Mucosa of gallbladder (tissue), 1 donor: ENCODE results near the gene RIMBP3C. TPM values are rescaled to one million over a fixed set of nuclear protein-coding genes. Genes with fewer than 3 reads are reported as not detected.
"Not testable (repeated sequence)": the region's sequence is repeated elsewhere in the genome, so short reads cannot be mapped to it uniquely, and the experiment has no call there.

Source experiments
- DNase-seq: peaks from one replicate; pipeline ENCODE4 v3.0.0-alpha.2; 2020; ENCODE audit warnings: low spot score
- total RNA-seq: library from RNA; stranded (reverse); gene quantifications from one replicate; pipeline ENCODE4 v1.2.1, GENCODE V29; 2021
- donor health status: DM: no; HTN: no; CAD: no.

The RIMBP3C gene
- total RNA-seq, 1 donor from 2014 or later: 0.26 TPM

DNA sequence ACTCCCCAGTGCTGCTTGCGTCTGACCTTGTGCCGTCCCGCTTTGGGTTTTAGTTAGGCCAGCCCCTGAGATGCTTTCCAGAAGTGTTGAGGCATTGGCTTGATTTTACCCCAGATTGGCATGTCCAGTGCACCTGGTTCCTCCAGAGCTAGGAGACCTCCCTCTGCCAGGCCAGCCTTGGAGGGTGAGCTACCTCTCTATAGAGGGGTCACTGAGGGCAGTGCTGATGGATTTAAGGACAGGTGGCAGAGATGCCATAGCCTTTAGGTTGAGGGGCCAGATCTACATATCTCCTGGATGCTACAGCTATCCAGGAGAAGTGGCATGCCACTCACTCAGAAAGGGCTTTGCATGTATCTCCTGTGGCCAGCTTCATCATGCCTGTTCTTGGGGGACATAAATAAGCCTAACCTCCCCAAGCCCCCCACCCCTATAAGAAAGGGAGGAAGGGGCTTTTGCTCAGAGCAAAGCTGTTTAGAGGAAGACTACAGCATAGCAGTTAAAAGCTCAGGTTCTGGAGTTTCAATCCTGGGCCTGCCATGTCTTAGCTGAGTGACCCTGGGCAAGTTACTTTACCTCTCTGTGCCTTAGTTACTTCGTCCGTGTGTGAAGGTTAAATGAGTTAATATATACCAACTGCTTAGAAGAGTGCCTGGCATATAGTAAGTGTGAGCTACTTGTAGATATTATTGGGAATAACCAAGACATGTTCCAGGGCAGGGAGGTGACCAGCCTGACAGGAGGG is 22.7 kb upstream of the RIMBP3C start:
- no peak for DNase-seq

DNA sequence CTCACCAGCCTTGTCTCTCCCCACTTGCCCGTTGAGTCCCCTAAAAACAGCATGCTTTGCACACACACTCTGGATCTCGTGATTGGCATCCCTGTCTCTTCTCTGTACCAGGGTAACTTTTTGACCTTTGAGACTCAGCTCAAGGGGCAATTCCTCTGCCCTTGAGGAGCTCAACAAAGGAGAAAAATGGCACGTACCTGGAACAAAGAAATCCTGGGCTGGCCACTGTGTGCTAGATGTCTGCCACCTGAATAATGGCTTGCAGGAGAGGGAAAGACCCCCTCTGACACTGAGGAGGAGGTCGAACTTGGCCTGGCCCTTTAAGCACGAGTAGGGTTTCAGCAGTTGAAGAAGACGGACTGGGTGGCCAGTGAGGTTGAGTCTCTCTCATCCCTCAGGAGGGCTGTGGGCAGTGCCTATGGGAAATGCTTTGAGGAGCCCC is 22.1 kb upstream of the RIMBP3C start:
- DNase-seq: no peak

DNA sequence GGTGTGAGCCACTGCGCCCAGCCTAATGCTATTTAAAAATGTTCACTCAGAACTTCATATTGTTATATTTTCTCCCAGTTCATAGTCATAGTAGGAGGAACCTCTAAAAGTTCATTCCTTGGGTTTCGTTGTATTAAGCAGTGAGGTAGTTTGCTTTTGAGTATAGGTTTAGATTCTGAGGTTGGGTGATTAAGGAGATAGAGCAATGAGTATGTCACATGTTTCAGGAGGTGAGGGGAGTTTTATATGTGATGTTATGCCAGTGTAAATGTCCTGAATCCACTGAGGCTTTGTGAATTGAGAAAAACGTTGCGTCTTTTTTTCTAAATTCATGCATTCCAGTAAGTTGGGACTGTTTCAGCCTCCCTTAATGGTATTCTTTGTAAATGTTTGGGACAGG is 20.4 kb upstream of the RIMBP3C start:
- no peak for DNase-seq

DNA sequence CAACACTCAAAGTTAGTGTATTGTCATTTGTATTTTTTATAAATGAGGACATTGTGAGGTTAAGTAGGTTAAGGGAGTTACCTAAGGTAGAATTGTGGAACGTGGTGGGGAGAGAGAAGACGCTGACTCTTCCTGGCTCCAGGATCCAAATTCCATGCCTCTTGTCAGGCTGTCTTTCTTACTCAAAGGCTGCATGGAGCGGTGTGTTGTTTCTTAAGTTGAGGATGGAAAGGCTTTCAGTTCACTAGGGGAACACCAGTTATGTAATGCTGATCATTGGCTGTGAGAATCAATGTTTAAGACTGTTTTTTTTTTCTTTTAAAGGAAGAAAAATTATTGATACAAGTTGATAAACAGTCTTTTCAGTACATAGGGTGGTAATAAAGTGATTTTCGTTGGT is 19.1 kb upstream of the RIMBP3C start:
- DNase-seq: no peak

DNA sequence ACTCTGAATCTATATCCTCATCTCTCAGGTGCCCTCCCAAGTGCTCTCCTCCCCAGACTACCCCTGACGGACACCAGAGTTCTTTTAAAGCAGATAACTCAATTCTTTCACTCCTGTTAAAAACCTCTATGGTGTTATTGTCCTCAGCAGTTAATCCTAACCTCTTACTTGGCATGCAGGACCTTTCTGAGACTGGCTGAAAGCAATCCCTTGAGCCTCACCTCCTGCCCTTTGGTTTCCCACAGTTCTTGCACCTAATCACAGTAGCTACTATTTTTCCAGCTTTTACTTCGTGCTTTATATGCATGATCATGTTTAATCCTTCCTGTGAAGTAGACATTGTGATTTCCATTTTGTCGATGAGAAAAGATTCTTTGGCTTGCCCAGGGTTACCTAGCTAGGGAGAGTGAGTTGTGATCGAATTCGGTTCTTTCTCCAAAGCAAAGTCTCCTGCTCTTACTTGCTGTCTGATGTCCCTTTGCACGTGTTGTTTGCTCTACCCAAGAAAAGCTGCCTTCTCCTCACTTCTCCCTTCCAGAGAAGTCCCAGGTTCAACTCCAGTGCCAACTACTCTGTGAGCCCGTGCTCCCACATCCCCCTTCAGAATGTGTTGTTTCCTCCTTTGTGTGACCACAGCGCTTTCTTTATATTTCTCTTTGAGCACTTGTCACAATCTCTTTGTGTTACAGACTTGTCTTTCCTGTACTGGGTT is 18.4 kb upstream of the RIMBP3C start:
- DNase-seq: no peak

DNA sequence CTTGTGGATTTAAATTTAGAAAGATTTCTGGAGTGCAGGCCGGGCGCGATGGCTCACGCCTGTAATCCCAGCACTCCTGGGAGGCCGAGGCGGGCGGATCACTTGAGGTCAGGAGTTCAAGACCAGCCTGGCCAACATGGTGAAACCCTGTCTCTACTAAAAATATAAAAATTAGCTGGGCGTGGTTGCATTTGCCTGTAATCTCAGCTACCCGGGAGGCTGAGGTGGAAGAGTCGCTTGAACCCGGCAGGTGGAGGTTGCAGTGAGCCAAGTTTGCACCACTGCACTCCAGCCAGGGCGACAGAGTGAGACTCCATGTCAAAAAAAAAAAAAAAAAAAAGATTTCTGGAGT is 17.8 kb upstream of the RIMBP3C start:
- DNase-seq: not testable (repeated sequence)

DNA sequence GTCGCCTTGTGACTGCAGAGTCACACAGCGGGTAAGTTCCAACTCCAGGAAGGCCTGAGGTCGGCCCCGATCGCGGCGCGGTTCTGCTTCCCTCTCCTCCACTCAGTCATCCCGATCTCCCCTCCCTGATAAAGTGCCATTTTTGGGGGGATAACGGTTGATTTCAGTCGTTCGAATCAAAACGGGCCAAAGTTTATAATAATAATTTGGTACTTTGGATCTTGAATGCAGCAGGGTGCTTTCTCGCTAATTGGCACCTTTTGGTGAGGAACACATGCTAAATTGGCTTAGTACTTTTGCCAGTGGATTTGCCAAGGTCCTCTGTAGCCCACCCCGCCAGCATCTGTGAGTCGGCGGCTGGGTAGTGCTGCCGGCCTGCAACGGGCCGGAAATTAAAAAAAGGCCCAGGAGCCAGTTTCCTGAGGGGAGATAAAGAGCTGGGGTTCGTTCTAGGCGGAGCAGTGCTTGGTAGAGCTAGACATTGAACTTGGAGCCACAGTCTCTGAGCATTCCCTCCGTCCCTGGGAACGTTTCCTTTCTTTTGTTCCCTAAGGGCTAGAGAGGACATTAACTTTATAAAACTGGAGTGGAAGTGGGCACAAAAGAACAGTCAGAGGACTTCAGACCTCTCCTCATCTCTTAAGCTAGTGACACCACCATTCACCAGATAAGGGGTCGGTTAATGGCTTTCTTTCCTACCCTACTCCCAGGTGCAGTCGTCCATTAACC is 17.2 kb upstream of the RIMBP3C start:
- no peak for DNase-seq

DNA sequence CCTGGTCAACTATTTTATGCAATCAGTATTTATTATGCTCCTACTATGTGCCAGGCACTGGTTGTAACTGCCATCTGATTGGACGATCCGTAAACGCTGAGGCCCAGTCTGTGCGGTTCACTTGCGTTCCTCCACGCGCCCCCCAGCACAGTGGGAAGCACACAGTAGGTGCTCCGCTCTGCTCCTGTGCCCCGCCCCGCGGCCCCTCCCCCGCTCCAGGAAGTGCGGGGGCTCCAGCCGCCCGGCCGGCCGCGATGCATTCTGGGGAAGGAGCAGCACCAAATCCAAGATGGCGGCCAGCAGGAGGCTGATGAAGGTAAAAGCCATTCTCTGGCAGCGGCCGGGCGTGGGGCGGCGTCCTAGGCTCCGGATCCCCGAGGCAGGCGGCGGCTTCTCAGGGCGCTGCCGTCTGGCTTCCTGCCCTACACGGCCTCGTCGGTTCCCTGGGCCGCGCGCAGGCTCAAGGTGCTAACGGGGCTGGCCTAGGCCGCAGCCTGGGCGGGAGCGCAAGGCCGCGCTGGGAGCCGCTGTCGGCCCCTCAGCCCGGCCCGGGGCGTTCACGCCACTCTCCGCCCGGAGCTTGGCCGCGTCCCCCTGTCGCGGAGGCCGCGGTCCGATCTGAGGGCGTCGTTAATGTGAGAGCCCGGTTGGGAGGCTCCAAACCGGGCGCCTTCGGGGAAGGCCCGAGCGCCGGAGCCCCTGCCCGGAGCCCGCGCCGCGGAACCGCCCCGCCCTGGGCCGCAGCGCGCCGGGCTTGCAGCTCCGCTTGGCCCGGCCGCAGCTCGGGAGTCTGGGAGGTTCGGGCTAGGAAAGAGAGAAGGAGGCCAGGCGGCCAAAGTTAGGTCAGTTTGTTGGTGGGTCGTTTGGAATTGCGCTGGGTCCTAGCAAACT is 16.4 kb upstream of the RIMBP3C start, which contains the start of gene UBE2L3:
UBE2L3 (plus strand) TSS at position 259 of the 891 bp plus-strand sequence; CDS start at position 290, 31 bp downstream.
- peak; percentile 81 for DNase-seq

DNA sequence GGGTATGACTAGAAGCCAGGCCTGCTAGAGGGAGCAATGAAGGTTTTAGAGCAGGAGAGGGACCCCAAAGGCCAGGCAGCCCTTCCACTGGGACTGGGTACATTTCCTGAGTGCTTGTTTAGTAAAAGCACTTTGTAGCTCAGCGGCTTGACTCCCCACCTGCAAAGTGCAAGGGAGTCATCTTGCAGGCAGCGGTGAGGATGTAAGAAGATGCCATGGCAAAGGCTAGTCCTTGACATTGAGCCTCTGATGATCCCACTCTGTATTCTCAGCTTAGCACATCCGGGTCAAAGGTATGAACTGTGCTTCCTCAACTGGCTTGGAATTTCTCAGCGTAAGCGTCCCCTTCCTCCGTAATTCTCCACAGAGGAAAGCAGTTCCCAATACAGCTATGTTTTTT is 13.2 kb upstream of the RIMBP3C start:
- no peak for DNase-seq

DNA sequence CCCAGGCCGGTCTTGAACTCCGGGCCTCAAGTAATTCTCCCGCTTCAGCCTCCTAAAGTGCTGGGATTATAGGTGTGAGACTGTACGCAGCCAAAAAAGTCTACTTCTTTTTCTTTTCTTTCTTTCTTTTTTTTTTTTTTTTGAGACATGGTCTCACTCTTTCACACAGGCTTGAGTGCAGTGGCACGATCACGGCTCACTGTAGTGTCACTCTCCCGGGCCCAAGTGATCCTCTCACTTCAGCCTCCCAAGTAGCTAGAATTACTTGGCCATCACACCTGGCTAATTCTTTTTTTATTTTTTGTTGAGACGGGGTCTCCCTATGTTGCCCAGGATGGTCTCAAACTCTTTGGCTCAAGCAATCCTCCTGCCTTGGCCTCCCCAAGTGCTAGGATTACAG is 12.7 kb upstream of the RIMBP3C start:
- no peak for DNase-seq

DNA sequence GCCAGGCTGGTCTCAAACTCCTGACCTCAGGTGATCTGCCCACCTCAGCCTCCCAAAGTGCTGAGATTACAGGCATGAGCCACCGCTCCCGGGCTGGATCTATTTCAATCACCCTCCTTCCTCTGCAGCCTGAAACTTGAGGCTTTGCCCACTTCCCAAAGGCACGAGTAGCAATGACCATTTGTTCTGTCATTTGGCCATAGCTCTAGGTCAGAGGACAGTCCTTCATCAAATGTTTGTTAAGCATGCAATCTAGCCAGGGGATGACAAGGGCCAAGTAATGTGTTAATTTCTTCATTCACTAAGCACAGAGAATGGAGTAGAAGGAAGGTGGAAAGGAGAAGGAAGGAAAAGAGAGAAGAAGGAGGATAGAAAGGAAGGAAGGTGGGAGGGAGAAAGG is 9.4 kb upstream of the RIMBP3C start:
- DNase-seq: not testable (repeated sequence)

DNA sequence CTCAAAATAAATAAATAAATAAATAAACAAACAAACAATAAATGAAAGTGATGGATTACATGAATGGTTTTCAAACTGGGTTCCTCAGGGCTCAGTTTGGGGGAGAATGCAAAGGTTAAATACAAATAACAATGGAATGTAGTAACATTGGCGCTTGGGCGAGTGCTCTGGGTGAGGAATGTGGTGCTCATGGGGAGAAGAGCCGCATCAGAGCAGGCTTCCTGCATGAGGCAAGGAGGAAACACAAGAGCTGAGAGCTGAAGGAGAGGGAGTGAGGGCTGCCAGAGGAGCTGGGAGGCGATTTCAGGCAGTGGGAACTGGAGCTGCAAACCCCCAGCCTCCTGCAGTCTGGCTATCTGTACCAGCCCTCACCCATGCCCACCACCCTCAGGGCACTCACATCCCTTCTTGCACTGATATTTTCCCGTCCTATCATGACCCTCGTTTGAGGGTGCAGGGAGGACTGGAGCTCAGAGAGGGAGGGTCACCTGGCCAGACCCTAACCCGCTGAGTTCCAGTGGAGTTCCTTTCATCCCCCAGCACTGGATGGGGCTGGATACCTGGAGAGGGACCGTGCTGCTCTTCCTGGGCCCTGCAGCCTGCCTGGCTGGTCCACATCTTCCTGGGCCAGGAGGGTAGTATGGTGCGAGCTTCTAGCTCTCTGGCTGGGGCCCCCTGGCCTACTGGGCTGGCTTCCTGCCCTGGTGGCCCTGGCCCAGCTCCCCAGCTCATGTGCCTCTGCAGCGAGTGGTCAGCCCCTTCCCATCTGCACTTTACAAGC is 8.3 kb upstream of the RIMBP3C start:
- DNase-seq: not testable (repeated sequence)

DNA sequence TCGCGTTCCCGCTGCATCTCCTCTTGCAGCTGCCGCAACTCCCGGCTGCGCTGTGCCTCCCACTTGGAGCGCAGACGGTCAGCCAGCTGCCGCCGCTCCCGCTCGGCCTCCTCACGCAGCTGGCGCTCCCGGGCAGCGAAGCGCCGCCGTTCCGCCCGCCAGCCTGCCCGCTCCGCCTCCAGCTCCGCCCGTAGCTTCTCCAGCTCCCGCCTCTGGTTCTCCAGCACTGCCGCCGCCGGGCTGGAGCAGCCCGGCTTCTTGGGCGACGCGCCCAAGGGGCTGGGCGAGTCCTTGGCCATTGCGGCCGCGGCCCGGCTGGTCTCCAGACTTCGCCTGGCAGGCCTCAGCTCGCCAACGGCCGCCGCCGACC is 598 bp downstream of the RIMBP3C start:
- not testable (repeated sequence) for DNase-seq

DNA sequence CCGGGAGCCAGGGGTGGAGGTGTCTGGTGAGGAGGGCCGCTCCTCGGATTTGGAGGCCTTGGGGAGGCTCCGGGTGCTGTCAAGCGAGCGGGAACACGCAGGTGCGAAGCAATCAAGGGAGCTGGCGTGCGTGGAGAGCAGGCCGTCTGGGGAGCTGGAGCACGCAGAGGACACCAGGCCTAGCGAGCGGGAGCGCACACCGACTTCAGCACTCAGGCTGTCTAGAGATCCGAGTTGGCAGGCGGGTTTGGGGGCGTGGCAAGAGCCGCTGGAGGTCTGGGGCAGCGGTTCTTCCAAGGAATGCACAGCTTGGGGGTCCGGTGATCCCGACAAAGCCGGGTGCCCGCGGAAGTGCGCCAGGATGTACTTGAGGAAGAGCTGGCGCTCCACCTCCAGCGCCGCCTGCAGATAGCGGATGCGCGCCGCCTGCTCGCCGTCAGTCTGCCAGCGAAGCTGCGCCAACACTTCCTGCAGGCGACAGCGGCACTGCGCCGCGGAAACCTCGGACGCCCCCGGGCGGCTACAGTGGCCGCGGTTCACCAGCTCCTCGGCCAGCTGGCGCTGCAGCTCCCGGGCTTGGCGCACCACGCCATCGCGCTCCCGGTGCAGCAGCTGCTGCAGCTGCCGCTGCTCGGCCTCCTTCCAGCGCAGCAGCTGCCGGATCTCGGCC is 1.1 kb downstream of the RIMBP3C start:
- not testable (repeated sequence) for DNase-seq

DNA sequence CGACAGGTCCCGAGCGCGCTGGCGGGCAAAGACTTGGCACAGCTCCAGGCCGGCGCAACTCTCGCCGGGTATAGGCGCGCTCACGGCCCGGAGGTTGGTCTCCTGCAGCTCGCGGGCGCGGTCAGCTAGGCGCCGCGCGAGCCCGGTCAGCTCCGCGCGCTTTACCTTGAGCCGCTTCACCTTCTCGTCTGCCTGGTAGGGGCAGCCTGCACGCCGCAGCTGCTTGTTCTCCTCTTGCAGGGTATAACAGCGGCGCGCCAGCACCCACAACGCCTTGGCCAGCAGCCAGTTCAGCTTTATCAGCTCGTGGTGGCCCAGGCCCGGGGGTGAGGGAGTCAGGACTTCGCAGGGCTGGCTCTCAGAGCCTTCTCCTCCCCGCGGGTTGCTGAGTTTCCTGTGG is 1.7 kb downstream of the RIMBP3C start:
- not testable (repeated sequence) for DNase-seq

DNA sequence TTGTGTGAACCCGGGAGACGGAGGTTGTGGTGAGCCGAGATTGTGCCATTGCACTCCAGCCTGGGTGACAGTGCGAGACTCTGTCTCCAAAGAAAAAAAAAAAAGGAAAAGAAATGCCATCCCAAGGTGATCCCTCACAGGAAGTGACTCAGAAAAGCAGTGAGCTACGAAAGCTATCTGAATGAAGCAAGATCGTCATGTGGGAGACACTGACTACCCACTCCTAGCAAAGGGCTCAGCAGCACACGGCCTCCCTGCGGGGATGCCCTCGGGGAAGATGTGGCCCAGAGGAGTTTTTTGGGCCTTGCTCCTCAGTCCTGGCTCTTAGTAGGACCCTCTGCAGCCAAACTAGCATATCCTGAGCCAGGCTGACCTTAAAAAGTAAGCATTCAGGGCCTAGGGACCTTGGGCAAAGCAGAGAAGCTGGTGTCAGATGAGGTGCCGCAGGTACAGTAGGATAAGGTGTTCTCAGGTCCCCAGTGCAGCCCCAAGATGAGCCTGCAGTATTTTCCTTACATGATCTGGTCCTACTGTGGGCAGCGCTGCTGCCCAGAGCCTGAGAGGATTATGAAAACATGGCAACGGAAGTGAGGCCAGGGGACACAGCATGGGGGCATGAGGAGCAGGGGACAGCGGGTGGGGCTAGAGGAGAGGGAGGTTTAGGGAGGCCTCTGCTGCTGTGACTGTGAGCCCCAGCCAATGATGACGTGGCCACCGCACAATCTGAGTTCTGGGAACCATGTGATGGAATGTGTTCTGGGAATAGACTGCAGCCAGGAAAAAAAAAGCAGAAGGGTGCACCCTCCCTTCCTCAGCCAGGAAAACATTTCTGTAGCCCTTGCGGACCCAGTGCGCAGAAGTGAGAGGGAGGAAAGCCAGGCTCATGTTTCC is 6.6 kb downstream of the RIMBP3C start:
- DNase-seq: not testable (repeated sequence)

DNA sequence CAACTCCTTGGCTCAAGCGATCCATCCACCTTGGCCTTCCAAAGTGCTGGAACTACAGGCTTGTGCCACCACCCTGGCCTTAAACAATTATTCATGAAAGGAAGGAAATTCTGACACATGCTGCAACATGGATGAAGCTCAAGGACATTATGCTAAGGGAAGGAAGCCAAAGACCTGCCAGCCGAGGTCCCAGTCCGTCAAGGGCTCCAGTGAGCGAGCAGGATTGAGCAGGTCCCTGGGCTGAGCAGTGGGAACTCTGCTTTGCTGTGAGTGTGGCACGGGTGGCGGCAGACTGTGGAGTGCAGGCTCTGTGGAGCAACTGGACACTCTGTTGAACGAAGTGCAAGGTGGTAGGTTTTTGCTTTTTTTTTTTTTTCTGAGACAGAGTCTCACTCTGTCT is 11.4 kb downstream of the RIMBP3C start:
- DNase-seq: not testable (repeated sequence)

DNA sequence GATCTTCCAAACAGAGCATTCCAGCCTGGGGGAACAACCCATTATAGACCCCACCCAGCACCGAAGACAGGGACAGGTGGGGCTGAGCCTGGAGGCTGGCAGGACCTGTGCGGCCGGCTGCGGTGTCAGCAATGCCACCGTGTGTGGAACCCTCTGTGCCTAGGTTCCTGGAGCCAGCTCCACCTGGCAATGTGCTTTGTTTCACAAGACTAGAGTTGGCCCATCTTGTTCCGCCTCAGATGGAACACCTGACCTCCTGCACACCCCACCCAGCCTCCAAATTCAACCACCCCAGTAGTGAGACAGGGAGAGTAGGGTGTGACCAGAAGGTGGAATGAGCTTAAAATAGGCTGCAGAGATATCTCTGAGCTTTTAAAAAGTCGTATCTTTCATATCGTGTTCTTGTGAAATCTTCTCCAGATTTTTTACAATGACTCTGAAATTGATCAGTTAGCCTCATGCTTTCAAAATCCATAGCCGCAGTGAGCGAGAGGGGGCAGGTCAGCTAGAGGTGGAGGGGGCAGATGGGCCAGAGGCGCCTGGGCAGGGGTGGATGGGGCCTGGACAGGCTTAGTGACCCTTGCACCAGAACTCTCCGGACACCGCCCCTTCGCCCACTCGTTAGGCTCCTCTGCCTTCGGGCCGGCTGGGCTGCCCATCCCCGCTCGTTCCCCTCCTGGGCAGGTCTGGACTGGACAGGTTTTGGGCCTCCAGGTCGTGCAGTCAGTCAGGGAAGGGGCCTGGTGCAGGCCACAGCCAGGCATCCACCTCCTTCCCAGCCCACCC is 18.2 kb downstream of the RIMBP3C start:
- DNase-seq: not testable (repeated sequence)
